Esophagus (tissue), 2 donors: Measurements from ENCODE around the gene TNFRSF9. TPM values are rescaled to one million over a fixed set of nuclear protein-coding genes. Genes with fewer than 3 reads are reported as not detected.

Source experiments
- H3K27ac ChIP-seq, 2 donors: one replicate each; pipeline ENCODE4 v1.5.1; 2013; ENCODE audit warnings: low read depth in 2 of 2, mild to moderate bottlenecking in 2 of 2, inconsistent platforms in 1 of 2, low read length in 1 of 2, moderate library complexity in 1 of 2
- H3K27me3 ChIP-seq, 2 donors: one replicate each; pipeline ENCODE4 v1.6.1; 2013; ENCODE audit warnings: low read length in 2 of 2, control low read depth in 1 of 2, mild to moderate bottlenecking in 1 of 2; ENCODE audit not compliant: insufficient read depth in 2 of 2, control insufficient read depth in 1 of 2
- H3K36me3 ChIP-seq, 2 donors: one replicate each; pipeline ENCODE4 v1.6.1; 2013; ENCODE audit warnings: low read length in 1 of 2; ENCODE audit not compliant: control insufficient read depth in 2 of 2, insufficient read depth in 2 of 2
- H3K4me1 ChIP-seq, 2 donors: one replicate each; pipeline ENCODE4 v1.6.1; 2013; ENCODE audit warnings: low read length in 1 of 2; ENCODE audit not compliant: control insufficient read depth in 2 of 2, insufficient read depth in 2 of 2
- H3K4me3 ChIP-seq, 2 donors: one replicate each; pipeline ENCODE4 v1.5.1; 2013; ENCODE audit warnings: low read length in 2 of 2, mild to moderate bottlenecking in 2 of 2, low read depth in 1 of 2, moderate library complexity in 1 of 2
- H3K9me3 ChIP-seq, 2 donors: one replicate each; pipeline ENCODE4 v1.6.1; 2013; ENCODE audit warnings: mild to moderate bottlenecking in 2 of 2, low read depth in 1 of 2, low read length in 1 of 2, moderate library complexity in 1 of 2; ENCODE audit not compliant: control insufficient read depth in 2 of 2, insufficient read depth in 1 of 2
- WGBS, 2 donors: extraction: QIAGEN DNeasy Blood & Tissue Kit; methylation state at CpG; one replicate each; pipeline ENCODE4 v1.1.7; 2013; 5-methylcytosine and 5-hydroxymethylcytosine counted together
- polyA plus RNA-seq, 2 donors: library from polyadenylated mRNA; stranded (reverse); fragments of 200-250 nt; gene quantifications; one replicate each; pipeline ENCODE4 v1.2.3, GENCODE V29; 2013
- donor health status: healthy with polysubstance abuse.
- donor health status: Bipolar disorder and iron deficiency.

TNFRSF9 gene
- polyA plus RNA-seq = under 1 TPM; 0.02 to 0.12 TPM

DNA sequence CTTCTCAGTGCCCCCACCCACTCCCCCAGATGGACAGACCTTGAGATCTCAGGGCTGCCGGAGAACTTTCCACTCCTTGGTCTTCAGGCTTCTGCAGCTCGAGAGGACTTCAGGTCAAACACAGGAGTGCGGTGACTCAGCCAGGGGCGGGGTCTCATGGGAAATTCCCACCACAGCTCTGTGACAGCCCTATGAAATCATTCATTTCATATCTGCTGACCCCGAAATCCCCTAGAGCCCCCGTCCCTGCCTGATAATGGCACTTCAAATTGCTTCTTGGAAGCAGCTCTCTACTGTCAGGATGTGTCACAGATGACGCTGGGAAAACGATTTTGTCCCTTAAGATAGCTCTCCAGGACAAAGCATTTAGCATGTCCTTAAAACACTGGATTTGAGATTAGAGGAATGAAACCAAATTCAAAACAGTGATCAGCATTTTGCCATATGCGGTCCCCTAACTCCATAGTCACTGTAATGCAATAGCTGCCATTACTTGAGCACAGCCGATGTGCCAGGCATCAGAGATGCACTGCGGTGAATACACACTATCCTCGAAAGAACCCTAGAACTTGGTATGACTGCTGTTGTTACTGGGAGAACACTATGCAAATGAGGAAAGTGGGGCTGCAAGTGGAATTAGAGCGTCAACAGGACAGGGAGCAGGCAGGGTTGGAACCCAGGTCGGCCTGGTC lies at the start of gene TNFRSF9:
TNFRSF9 (minus strand) TSS at position 95 of the 692 bp plus-strand sequence. CDS start 845 bp downstream, outside the sequence.
- H3K27me3 ChIP-seq = no peaks in the 10 kb centered on the region
- H3K36me3 ChIP-seq = no peaks in the 10 kb centered on the region
- H3K4me3 ChIP-seq = no peak within 1 kb of the TSS
- H3K4me1 ChIP-seq = peaks cover 0 to 6% of the 10 kb centered on the region in 2 donors
- H3K27ac ChIP-seq = no peak within 1 kb of the TSS
- peaks cover 0 to 2% of the 10 kb centered on the region in 2 donors for H3K9me3 ChIP-seq
- 54 to 55% methylated on average over 14 of the region's 14 CpGs for whole genome bisulfite sequencing, 2 donors

DNA sequence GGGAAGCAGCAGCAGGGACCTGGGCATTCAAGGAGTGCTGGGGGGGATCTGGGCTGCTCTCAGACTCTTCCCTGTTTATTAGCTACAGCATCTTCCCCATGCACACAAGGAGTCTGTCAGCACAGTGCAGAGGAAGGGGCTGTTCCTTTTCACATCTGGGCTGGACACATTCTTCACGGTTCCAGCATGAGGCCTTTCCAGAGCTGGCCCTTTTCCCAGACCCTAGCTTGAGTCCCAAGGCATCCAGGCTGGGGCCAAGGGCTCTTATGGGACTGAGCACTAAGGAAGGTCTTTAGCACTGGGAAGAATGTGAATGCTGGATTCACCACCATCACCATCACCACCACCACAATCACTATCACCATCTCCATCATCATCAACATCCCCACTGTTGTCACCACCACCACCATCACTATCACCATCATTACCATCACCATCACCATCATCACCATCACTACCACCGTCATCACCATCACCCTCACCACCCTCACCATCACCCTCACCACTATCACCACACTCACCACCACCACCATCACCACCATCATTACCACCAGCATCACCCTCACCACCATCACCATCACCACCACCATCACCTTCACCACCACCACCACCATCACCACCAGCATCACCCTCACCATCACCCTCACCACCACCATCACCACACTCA lies 49.3 kb upstream of the TNFRSF9 start:
- no peaks in the 10 kb centered on the region for H3K9me3 ChIP-seq
- no peaks in the 10 kb centered on the region for H3K27me3 ChIP-seq
- peaks cover 0 to 2% of the 10 kb centered on the region in 2 donors for H3K4me1 ChIP-seq
- H3K4me3 ChIP-seq = no peak overlapping the region
- WGBS, 2 donors = 68 to 76% methylated on average over 2 of the region's 2 CpGs
- peaks cover 6 to 15% of the 10 kb centered on the region in 2 donors for H3K36me3 ChIP-seq
- H3K27ac ChIP-seq = no peak overlapping the region

DNA sequence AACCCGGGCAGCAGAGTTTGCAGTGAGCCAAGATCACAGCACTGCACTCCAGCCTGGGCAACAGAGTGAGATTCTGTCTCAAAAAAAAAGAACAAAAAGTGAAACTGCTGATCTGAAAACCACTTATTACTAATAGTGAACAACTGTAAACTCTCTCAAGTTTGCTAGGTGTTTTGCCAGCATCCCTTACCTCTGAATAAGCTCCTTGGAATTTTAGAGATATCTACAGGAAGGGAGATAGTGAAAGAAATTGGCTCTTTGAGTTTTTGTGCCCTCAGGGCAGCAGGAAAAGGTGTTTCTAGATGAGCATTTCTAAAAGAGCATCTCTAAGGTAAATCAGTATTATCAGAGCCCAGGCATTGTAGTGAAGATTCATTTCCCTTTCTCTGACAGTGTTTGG lies 47.9 kb upstream of the TNFRSF9 start:
- H3K4me3 ChIP-seq = no peak overlapping the region
- peaks cover 6 to 24% of the 10 kb centered on the region in 2 donors for H3K36me3 ChIP-seq
- H3K9me3 ChIP-seq = no peaks in the 10 kb centered on the region
- H3K27me3 ChIP-seq = no peaks in the 10 kb centered on the region
- 62 to 86% methylated on average over 1 of the region's 1 CpG for WGBS, 2 donors
- peaks cover 0 to 2% of the 10 kb centered on the region in 2 donors for H3K4me1 ChIP-seq
- no peak overlapping the region for H3K27ac ChIP-seq

DNA sequence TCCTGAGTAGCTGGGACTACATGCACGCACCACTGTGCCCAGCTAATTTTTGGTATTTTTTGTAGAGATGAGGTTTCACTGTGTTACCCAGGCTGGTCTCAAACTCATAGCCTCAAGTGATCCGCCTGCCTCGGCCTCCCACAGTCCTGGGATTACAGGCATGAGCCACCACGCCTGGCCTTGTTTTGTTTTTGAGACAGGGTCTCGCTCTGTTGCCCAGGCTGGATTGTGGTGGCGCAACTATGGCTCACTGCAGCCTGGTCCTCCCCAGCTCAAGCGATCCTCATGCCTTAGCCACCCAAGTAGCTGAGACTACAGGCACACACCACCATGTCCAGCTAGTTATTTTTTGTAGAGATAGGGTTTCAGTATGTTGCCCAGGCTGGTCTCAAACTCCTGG lies 46.9 kb upstream of the TNFRSF9 start:
- peaks cover 0 to 2% of the 10 kb centered on the region in 2 donors for H3K4me1 ChIP-seq
- H3K9me3 ChIP-seq = no peaks in the 10 kb centered on the region
- peaks cover 6 to 28% of the 10 kb centered on the region in 2 donors for H3K36me3 ChIP-seq
- 94 to 96% methylated on average over 7 of the region's 7 CpGs for WGBS, 2 donors
- H3K4me3 ChIP-seq = no peak overlapping the region
- no peaks in the 10 kb centered on the region for H3K27me3 ChIP-seq
- H3K27ac ChIP-seq = no peak overlapping the region

DNA sequence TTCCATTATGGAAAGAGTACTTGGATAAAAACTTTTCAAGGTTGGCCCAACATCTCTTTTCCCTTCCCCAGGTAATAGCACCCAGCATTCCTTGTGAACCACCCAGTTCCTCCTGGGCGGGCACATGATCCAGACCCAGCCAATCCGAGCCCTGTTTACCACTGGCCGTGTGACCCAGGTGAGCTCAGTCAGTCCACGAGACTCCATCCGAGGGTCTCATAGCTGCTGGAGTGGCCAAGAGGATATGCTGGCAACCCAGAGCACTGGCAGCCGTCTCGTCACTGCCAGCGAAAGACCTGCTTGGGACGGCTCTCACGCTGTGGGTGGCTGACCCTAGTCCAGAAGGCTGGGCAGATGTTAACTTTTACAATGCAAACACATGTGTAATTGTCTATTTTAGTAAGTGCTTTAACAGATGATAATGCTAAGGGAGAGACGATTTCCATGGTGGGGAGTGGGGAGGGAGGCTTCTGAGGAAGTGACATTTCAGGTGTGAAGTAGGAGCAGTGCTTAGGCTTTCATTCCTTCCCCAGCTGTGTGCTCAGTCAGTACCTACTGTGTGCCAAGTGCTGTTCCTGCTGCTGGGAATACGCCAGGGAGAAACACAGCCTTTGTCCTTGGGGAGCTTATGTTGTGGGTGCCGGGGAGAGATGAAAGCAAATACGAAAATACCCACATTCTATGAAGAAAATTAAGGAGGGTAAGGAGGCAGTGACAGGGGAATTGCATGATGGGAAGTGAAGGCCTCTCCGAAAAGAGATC lies 45.4 kb upstream of the TNFRSF9 start:
- Histone ChIP-seq H3K27ac (no peak overlapping the region), H3K9me3 (no peaks in the 10 kb centered on the region), H3K27me3 (no peaks in the 10 kb centered on the region), H3K4me1 (peaks cover 0 to under 1% of the 10 kb centered on the region in 2 donors), H3K4me3 (no peak overlapping the region), H3K36me3 (peaks cover 6 to 28% of the 10 kb centered on the region in 2 donors)
- WGBS, 2 donors = 83 to 87% methylated on average over 15 of the region's 15 CpGs

DNA sequence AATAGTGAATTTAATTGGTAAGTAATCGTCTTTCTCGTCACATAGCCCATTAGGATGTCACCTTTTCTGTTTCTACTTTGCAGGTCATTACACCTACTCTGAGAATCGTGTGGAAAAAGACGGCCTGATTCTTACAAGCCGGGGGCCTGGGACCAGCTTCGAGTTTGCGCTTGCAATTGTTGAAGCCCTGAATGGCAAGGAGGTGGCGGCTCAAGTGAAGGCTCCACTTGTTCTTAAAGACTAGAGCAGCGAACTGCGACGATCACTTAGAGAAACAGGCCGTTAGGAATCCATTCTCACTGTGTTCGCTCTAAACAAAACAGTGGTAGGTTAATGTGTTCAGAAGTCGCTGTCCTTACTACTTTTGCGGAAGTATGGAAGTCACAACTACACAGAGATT lies 44.2 kb upstream of the TNFRSF9 start:
- Histone ChIP-seq H3K27me3 (no peaks in the 10 kb centered on the region), H3K36me3 (peaks cover 6 to 29% of the 10 kb centered on the region in 2 donors), H3K4me3 (no peak overlapping the region), H3K27ac (no peak overlapping the region), H3K9me3 (no peaks in the 10 kb centered on the region), H3K4me1 (no peaks in the 10 kb centered on the region)
- 90 to 91% methylated on average over 15 of the region's 15 CpGs for whole genome bisulfite sequencing, 2 donors

DNA sequence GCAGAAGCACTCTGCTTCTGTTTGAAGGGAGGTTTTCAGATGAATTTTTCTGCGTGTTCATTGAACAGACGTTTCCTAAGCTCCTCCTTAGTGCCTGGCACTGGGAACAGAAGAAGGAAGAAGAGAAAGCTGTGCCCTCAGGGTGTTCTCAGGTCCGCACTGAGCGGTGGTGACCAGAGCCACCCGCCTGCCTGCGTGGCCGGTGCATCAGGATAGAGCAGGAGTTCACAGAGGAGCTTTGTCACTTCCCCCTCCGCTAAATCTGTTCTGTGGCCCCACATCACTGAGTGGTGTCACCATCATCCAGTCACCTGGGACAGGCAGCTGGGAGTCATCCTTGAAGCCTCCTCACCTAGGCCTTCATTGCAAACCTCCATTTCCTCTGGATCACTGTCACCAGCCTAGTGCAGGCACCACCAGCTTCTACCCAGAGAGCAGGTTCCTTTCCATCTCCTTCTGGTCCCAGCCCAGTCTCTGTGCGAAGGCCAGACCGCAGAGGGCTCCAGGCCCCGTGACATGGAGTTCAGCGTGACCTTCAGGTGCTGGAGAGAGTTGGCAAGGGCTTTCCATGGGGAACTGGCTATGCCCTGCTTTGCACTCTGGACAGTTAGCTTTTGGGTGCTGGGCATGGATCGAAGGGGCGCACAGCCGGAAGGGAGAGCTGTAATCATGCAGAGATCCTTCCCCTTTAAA lies 42.6 kb upstream of the TNFRSF9 start:
- Histone ChIP-seq H3K4me3 (no peak overlapping the region), H3K27me3 (no peaks in the 10 kb centered on the region), H3K9me3 (no peaks in the 10 kb centered on the region), H3K4me1 (no peaks in the 10 kb centered on the region), H3K36me3 (peaks cover 6 to 35% of the 10 kb centered on the region in 2 donors), H3K27ac (no peak overlapping the region)
- 87 to 90% methylated on average over 15 of the region's 15 CpGs for WGBS, 2 donors

DNA sequence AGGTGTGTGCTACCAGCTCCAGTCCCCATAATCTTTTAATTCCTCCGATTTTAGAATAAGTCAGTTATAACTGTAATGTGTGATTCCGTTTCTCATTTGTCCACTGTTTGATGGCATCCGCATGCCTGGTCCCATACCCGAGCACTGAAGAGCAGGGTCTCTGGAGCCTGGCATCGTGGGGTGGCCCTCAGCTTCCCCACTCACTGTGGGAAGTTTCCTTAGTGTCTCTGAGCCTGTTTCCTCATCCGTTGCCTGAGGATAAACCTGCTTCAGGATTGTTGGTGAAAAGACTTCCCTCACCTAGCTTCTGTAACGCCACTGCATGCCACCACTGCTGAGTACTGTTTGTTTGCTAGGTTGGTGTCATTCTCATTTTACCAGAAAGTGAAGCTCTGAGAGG lies 40.3 kb upstream of the TNFRSF9 start:
- Histone ChIP-seq H3K36me3 (peaks cover 4 to 28% of the 10 kb centered on the region in 2 donors), H3K27ac (no peak overlapping the region), H3K9me3 (no peaks in the 10 kb centered on the region), H3K4me1 (no peaks in the 10 kb centered on the region), H3K4me3 (no peak overlapping the region), H3K27me3 (no peaks in the 10 kb centered on the region)
- 79 to 81% methylated on average over 7 of the region's 7 CpGs for WGBS, 2 donors

DNA sequence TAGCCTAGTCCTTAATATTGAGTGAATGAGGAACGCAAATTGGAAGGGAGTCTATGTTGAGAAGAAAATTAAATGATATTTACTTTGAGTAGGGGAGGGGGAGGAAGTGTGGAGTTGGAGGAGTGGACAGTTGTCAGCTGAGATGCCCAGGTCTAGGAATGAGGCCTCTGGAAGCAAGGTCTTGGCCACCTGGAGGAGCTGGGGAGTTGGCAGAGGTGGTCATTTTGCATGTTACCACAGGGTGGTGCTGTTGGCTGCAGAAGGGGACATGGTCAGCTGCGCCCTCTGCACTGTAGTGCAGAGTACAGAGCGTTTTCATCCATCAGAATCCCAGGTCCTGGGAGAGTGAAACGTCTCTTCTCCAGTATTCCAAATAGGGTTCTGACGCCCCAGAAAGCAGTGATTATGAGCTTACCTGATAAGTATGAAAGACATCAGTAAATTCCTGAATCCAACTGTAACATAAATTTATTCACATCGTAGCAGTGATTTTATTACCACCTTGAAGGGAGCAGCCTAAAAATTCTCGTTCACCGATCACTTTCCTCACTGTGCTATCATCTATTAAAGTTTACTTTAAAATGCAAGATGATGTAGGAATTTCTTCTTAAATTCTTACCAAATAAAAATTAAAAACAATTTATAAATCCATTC lies 34.7 kb upstream of the TNFRSF9 start:
- WGBS, 2 donors = 56 to 60% methylated on average over 8 of the region's 8 CpGs
- H3K36me3 ChIP-seq = peaks cover 7 to 18% of the 10 kb centered on the region in 2 donors
- H3K4me3 ChIP-seq = no peak overlapping the region

More for the DNA sequence above, 34.7 kb upstream of the TNFRSF9 start:
- H3K27me3 ChIP-seq = no peaks in the 10 kb centered on the region
- no peaks in the 10 kb centered on the region for H3K4me1 ChIP-seq
- no peaks in the 10 kb centered on the region for H3K9me3 ChIP-seq
- H3K27ac ChIP-seq = no peak overlapping the region
